Activated T-cell treated with anti-CD3 and anti-CD28 coated beads for 24 hours (primary cell): Measurements from ENCODE around the gene MYO9A.

ENCODE experiments used
- DNase-seq: peaks from one replicate; pipeline ENCODE4 v3.0.0-alpha.2; 2020; ENCODE audit warnings: low read depth

The MYO9A gene

GRCh38 chr15:71781965-71782265 lies 336.0 kb downstream of the MYO9A start:
- no peak for DNase-seq

DNA sequence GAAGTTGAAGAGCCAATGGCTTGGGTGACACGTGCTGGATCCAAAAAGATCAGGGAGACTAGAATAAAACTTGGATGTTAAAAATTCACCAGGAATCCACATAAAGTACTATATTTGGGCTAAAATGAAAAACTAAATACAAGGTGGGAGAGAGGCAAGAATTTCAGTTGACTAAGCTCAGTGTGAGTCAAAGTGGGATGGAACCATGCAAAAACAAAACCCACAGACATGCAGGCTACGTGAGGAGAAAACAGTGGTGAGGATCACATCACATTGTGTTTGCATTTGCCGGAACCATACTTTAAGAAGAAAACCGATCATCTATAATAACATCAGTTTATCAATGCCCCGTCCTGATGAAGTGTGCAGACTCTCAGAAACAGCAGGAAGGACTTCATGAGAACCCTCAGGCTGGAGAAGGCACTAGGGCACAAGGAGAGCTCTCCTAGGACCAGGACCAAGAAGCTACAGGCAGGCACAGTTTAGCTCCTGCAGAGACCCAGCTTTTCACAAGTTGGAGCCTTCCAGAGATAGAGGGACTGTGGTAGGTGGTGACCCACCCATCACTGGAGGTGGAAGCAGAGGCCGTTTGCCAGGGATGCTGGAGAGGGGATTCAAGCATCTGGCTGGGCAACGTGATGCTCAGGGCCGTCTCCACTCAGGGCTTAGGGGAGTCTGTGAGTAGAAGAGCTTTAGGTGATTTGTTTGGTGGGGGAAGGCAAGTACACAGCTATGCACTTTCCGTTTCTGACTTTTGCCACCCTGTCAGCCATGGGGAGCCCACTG lies 336.6 kb downstream of the MYO9A start:
- no peak for DNase-seq

DNA sequence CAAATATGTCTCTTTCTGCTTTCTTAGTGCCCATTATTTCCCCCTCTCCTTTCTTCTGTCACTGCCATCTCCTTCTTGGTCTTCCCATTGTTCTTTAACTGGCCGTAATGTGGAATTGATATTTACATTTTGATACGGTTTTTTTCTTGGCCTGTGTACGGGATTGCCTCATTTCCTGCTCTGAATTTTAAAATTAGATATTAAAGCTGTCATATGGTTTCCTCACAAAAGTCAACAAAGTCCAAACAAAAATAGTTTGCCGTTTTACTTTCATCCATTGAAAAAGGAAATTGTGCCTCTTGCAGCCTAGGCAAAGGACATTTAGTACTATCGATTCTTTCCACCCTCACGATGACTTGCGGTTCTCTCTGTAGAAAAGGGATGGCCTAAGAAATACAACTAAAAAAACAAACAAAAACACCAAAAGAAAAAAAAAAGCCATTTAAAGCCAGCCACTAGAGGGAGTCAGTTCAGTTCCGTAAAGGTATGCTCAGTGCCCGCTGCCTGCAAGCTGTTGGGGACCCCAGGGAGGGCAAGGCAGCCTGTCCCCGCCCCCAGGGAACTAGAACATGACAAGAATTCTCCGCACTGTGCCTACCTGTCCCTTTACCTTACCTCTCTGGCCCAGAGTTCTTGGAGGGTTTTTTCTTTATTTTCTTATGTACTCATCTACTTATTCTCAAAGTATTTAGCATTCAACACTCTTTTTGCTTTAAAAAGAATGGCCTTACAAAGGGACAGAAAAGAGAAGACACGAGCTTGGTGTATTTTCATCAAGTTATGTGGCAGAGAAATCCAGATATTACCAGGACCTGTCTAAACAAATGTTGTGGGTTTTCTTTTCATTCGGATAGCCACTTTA lies 337.6 kb downstream of the MYO9A start:
- peak; percentile 14 for DNase-seq

- DNase-seq = no peak
These were observed 338.7 kb downstream of the MYO9A start for GRCh38 chr15:71779073-71779797.

- DNase-seq = no peak
These were observed 340.6 kb downstream of the MYO9A start for GRCh38 chr15:71777216-71777943.

- no peak for DNase-seq
These were observed 341.6 kb downstream of the MYO9A start for GRCh38 chr15:71776304-71776703.

- no peak for DNase-seq
These were observed 342.1 kb downstream of the MYO9A start for GRCh38 chr15:71775856-71776255.

GRCh38 chr15:71773206-71773859 lies 344.6 kb downstream of the MYO9A start:
- DNase-seq = no peak
